H9 (cell line): ENCODE measurements around the gene PRPF6. TPM values are rescaled to one million over a fixed set of nuclear protein-coding genes. Genes with fewer than 3 reads are reported as not detected.

Experiments used
- DNase-seq: peaks from one replicate; pipeline ENCODE4 v3.0.0-alpha.2; 2017
- H2AFZ ChIP-seq: one replicate; pipeline ENCODE4 v1.6.1; 2013; ENCODE audit warnings: mild to moderate bottlenecking, low read length, control low read depth, moderate library complexity
- H2AK5ac ChIP-seq: 2 replicates; pipeline ENCODE4 v1.6.1; 2013; ENCODE audit warnings: low read length, control low read depth, mixed read lengths; ENCODE audit not compliant: insufficient read length
- H2BK120ac ChIP-seq: one replicate; pipeline ENCODE4 v1.6.1; 2013; ENCODE audit warnings: low read depth, mild to moderate bottlenecking, low read length, control low read depth, inconsistent platforms; ENCODE audit not compliant: poor library complexity, severe bottlenecking
- H2BK12ac ChIP-seq: 2 replicates; pipeline ENCODE4 v1.6.1; 2013; ENCODE audit warnings: low read length, control low read depth, mixed read lengths, low read depth; ENCODE audit not compliant: insufficient read length
- H2BK15ac ChIP-seq: 2 replicates; pipeline ENCODE4 v1.6.1; 2013; ENCODE audit warnings: low read depth, low read length, control low read depth
- H2BK20ac ChIP-seq: one replicate; pipeline ENCODE4 v1.6.1; 2013; ENCODE audit warnings: low read depth, mild to moderate bottlenecking, low read length, control low read depth, inconsistent platforms; ENCODE audit not compliant: poor library complexity, severe bottlenecking
- H2BK5ac ChIP-seq: 2 replicates; pipeline ENCODE4 v1.6.1; 2013; ENCODE audit warnings: low read length, control low read depth, mixed read lengths; ENCODE audit not compliant: insufficient read length
- H3K14ac ChIP-seq: 2 replicates; pipeline ENCODE4 v1.6.1; 2013; ENCODE audit warnings: low read length, control low read depth; ENCODE audit not compliant: insufficient read depth
- H3K18ac ChIP-seq: 2 replicates; pipeline ENCODE4 v1.6.1; 2013; ENCODE audit warnings: low read depth, mild to moderate bottlenecking, mixed read lengths, low read length, control low read depth; ENCODE audit not compliant: insufficient read length
- H3K23ac ChIP-seq: 2 replicates; pipeline ENCODE4 v1.6.1; 2013; ENCODE audit warnings: low read length, control low read depth, mixed read lengths, low read depth; ENCODE audit not compliant: insufficient read length
- H3K23me2 ChIP-seq: 2 replicates; pipeline ENCODE4 v1.6.1; 2013; ENCODE audit warnings: low read depth, mild to moderate bottlenecking, mixed read lengths, low read length, control low read depth; ENCODE audit not compliant: insufficient read length, poor library complexity, severe bottlenecking
- H3K27ac ChIP-seq: 2 replicates; pipeline ENCODE4 v1.5.1; 2013; ENCODE audit warnings: low read length, control low read depth, mixed read lengths, low read depth; ENCODE audit not compliant: insufficient read length
- H3K27me3 ChIP-seq: 2 replicates; pipeline ENCODE4 v1.6.1; 2013; ENCODE audit warnings: low read length, control low read depth, inconsistent platforms; ENCODE audit not compliant: insufficient read depth
- H3K4ac ChIP-seq: 2 replicates; pipeline ENCODE4 v1.6.1; 2013; ENCODE audit warnings: low read depth, mild to moderate bottlenecking, control low read depth, inconsistent platforms, low read length, moderate library complexity
- H3K4me1 ChIP-seq: 2 replicates; pipeline ENCODE4 v1.6.1; 2013; ENCODE audit warnings: low read length, control low read depth, inconsistent platforms; ENCODE audit not compliant: insufficient read depth
- H3K4me2 ChIP-seq: 2 replicates; pipeline ENCODE4 v1.6.1; 2013; ENCODE audit warnings: low read length, control low read depth, mixed read lengths; ENCODE audit not compliant: insufficient read length, insufficient read depth
- H3K56ac ChIP-seq: 2 replicates; pipeline ENCODE4 v1.6.1; 2013; ENCODE audit warnings: low read depth, mild to moderate bottlenecking, mixed read lengths, low read length, control low read depth; ENCODE audit not compliant: insufficient read length
- H3K79me1 ChIP-seq: 2 replicates; pipeline ENCODE4 v1.6.1; 2013; ENCODE audit warnings: low read depth, mild to moderate bottlenecking, moderate library complexity, low read length, control low read depth, inconsistent platforms; ENCODE audit not compliant: insufficient read depth, poor library complexity, severe bottlenecking
- H3K79me2 ChIP-seq: 2 replicates; pipeline ENCODE4 v1.6.1; 2013; ENCODE audit warnings: low read length, control low read depth, inconsistent platforms; ENCODE audit not compliant: insufficient read depth
- H3K9ac ChIP-seq: 2 replicates; pipeline ENCODE4 v1.6.1; 2013; ENCODE audit warnings: low read length, control low read depth, mixed read lengths; ENCODE audit not compliant: insufficient read length; ENCODE audit errors: extremely low read depth
- H3K9me3 ChIP-seq: one replicate; pipeline ENCODE4 v1.6.1; 2013; ENCODE audit warnings: low read depth, low read length, inconsistent platforms; ENCODE audit not compliant: control insufficient read depth
- H3T11ph ChIP-seq: one replicate; pipeline ENCODE4 v1.6.1; 2013; ENCODE audit warnings: mild to moderate bottlenecking, low read length, control low read depth, inconsistent platforms
- H4K20me1 ChIP-seq: one replicate; pipeline ENCODE4 v1.6.1; 2013; ENCODE audit not compliant: control insufficient read depth, insufficient read length, insufficient read depth
- H4K5ac ChIP-seq: 2 replicates; pipeline ENCODE4 v1.6.1; 2013; ENCODE audit warnings: low read depth, mild to moderate bottlenecking, mixed read lengths, low read length, control low read depth; ENCODE audit not compliant: insufficient read length
- H4K8ac ChIP-seq: replicated peaks from 2 replicates; pipeline ENCODE4 v1.6.1; 2013; ENCODE audit warnings: low read length, control low read depth, mixed read lengths, low read depth; ENCODE audit not compliant: insufficient read length
- H4K91ac ChIP-seq: 2 replicates; pipeline ENCODE4 v1.6.1; 2013; ENCODE audit warnings: low read depth, mild to moderate bottlenecking, moderate library complexity, mixed read lengths, low read length, control low read depth; ENCODE audit not compliant: insufficient read length
- H3K27ac Mint-ChIP-seq, 3 experiments: 2 replicates in 2 of 3; 3 replicates in 1 of 3; pipeline ENCODE4 v1.8.0; 2020 to 2021; ENCODE audit warnings: mixed read lengths in 3 of 3, mild to moderate bottlenecking in 1 of 3, moderate library complexity in 1 of 3
- H3K27me3 Mint-ChIP-seq: 2 replicates; pipeline ENCODE4 v1.8.0; 2021; ENCODE audit warnings: low read depth, mild to moderate bottlenecking, moderate library complexity, mixed read lengths
- H3K36me3 Mint-ChIP-seq, 3 experiments: 2 replicates in 2 of 3; 3 replicates in 1 of 3; pipeline ENCODE4 v1.8.0; 2020 to 2021; ENCODE audit warnings: low read depth in 3 of 3, mixed read lengths in 3 of 3; ENCODE audit not compliant: insufficient read depth in 1 of 3
- H3K4me1 Mint-ChIP-seq, 2 experiments: 2 replicates each; pipeline ENCODE4 v1.8.0; 2020; ENCODE audit warnings: mixed read lengths in 2 of 2
- H3K4me3 Mint-ChIP-seq, 2 experiments: 2 replicates in 1 of 2; 3 replicates in 1 of 2; pipeline ENCODE4 v1.8.0; 2020 to 2021; ENCODE audit warnings: mild to moderate bottlenecking in 2 of 2, mixed read lengths in 2 of 2, moderate library complexity in 1 of 2
- H3K9me3 Mint-ChIP-seq, 2 experiments: 2 replicates in 1 of 2; 3 replicates in 1 of 2; pipeline ENCODE4 v1.8.0; 2020; ENCODE audit warnings: mild to moderate bottlenecking in 2 of 2, mixed read lengths in 2 of 2, moderate library complexity in 1 of 2
- CTCF ChIP-seq: fragments of 200-600 bp; sonication (generic); conservative IDR thresholded peaks from 3 replicates; pipeline ENCODE4 v1.8.0; 2021; ENCODE audit warnings: antibody characterized with exemption, mild to moderate bottlenecking
- WGBS: extraction: QIAGEN DNeasy Blood & Tissue Kit; methylation state at CpG from one replicate; pipeline ENCODE4 v1.1.7; 2013; ENCODE audit warnings: missing lambda C conversion rate, low lambda C conversion rate, mixed read lengths; ENCODE audit not compliant: insufficient read length; ENCODE audit errors: extremely low coverage; 5-methylcytosine and 5-hydroxymethylcytosine counted together
- total RNA-seq: library from RNA; stranded (reverse); gene quantifications from 2 replicates; pipeline ENCODE4 v1.2.1, GENCODE V29; 2021

Gene PRPF6
- total RNA-seq, 1 experiment from 2014 or later = 87.9 TPM

- Histone ChIP-seq H2AFZ (no peak overlapping the region), H2BK5ac (no peak overlapping the region), H2BK12ac (no peak overlapping the region)
These were observed 68.9 kb downstream of the PRPF6 start for GRCh38 chr20:64049878-64050260.

More at GRCh38 chr20:64049878-64050260, 68.9 kb downstream of the PRPF6 start:
- Mint-ChIP-seq H3K27me3 (peaks cover 70% of the 10 kb centered on the region), H3K27ac (no peak overlapping the region), H3K4me1 (peaks cover 26 to 29% of the 10 kb centered on the region in 2 experiments), H3K4me3 (peak overlapping the region; percentile 37 to 63; a peak in 3 of 5 replicates), H3K36me3 (peaks cover 0 to 2% (median 0%) of the 10 kb centered on the region in 3 experiments; a peak in 2 of 7 replicates), H3K9me3 (0 out of 5 replicates have a peak, but pooled peaks cover 0 to 3% of the 10 kb centered on the region in 2 experiments)
- Histone ChIP-seq H2BK20ac (no peak overlapping the region), H3K9ac (no peak overlapping the region), H4K91ac (no peak overlapping the region), H2BK120ac (no peak overlapping the region), H3K27me3 (peaks cover 26% of the 10 kb centered on the region; the same call in 1 of the 2 replicates), H3K9me3 (no peaks in the 10 kb centered on the region), H2BK15ac (no peak overlapping the region), H4K5ac (no peak overlapping the region), H3K14ac (no peak overlapping the region), H3K27ac (no peak overlapping the region), H2AK5ac (no peak overlapping the region), H3K4me1 (no peaks in the 10 kb centered on the region), H3K56ac (no peak overlapping the region), H3K79me1 (no peaks in the 10 kb centered on the region), H3K4ac (no peak overlapping the region), H3K23ac (no peak overlapping the region), H3K18ac (no peak overlapping the region), H3K79me2 (no peaks in the 10 kb centered on the region), H3T11ph (no peak overlapping the region), H4K20me1 (no peaks in the 10 kb centered on the region), H4K8ac (no peak overlapping the region), H3K23me2 (no peaks in the 10 kb centered on the region), H3K4me2 (no peak overlapping the region)
- TF ChIP-seq CTCF = no peak
- DNase-seq = no peak
- WGBS = no CpG with 5 or more reads among the region's 16 CpGs
